GM21423 (cell line): ENCODE data around the gene NPDC1.
A peak's percentile ranks its signal among the peaks of the same experiment; 100 is the strongest.
"Not testable (repeated sequence)": the region's sequence is repeated elsewhere in the genome, so short reads cannot be mapped to it uniquely, and the experiment has no call there.

ENCODE experiments used
- ATAC-seq: cut with Tn5 transposase; IDR thresholded peaks from one replicate; pipeline ENCODE4 v1.9.1; 2021; ENCODE audit warnings: mild to moderate bottlenecking, moderate library complexity; ENCODE audit not compliant: unreplicated experiment

The NPDC1 gene

GRCh38 chr9:137041124-137041523 lies 4.9 kb downstream of the NPDC1 start:
- ATAC-seq: no peak

- ATAC-seq: no peak
Observed at GRCh38 chr9:137040568-137040967, 5.4 kb downstream of the NPDC1 start.

- ATAC-seq: no peak
Observed at GRCh38 chr9:137039611-137040366, 6.2 kb downstream of the NPDC1 start.

- no peak for ATAC-seq
Observed at GRCh38 chr9:137038916-137039315, 7.1 kb downstream of the NPDC1 start.

- no peak for ATAC-seq
Observed at GRCh38 chr9:137037483-137037882, 8.5 kb downstream of the NPDC1 start.

GRCh38 chr9:137037035-137037434 lies 8.9 kb downstream of the NPDC1 start:
- ATAC-seq: no peak

- no peak for ATAC-seq
Observed at GRCh38 chr9:137035937-137036336, 10.0 kb downstream of the NPDC1 start.

GRCh38 chr9:137035507-137035834 lies 10.5 kb downstream of the NPDC1 start:
- no peak for ATAC-seq

GRCh38 chr9:137034709-137035506 lies 11.1 kb downstream of the NPDC1 start:
- ATAC-seq: peak; percentile 50

- peak; percentile 4 for ATAC-seq
Observed at GRCh38 chr9:137034039-137034708, 11.8 kb downstream of the NPDC1 start.

- not testable (repeated sequence) for ATAC-seq
Observed at GRCh38 chr9:137033481-137033880, 12.5 kb downstream of the NPDC1 start.

- ATAC-seq: no peak
Observed at GRCh38 chr9:137032858-137033257, 13.1 kb downstream of the NPDC1 start.

- ATAC-seq: no peak
Observed at GRCh38 chr9:137031904-137032640, 13.9 kb downstream of the NPDC1 start, which contains the start of gene FUT7. TSS of gene FUT7 (minus strand) at chr9:137032088. CDS start at chr9:137031991, 97 bp downstream.

- no peak for ATAC-seq
Observed at GRCh38 chr9:137030538-137031527, 15.1 kb downstream of the NPDC1 start.

- ATAC-seq: no peak
Observed at GRCh38 chr9:137030006-137030405, 16.0 kb downstream of the NPDC1 start.

- ATAC-seq: no peak
Observed at GRCh38 chr9:137029058-137029936, 16.7 kb downstream of the NPDC1 start.

- no peak for ATAC-seq
Observed at GRCh38 chr9:137028263-137029057, 17.5 kb downstream of the NPDC1 start.
